K562 (cell line): ENCODE measurements around the gene EPB41L1.

ENCODE experiments used
- BDP1 ChIP-seq: IDR thresholded peaks from 3 replicates; pipeline ENCODE4 v1.6.1; 2011; ENCODE audit not compliant: insufficient read length, insufficient read depth
- CHD4 ChIP-seq: fragments of 200-600 bp; sonication (generic); IDR thresholded peaks from 3 replicates; pipeline ENCODE4 v1.6.1; 2012; ENCODE audit warnings: low read depth, mild to moderate bottlenecking, mixed read lengths, low read length, inconsistent platforms; ENCODE audit not compliant: insufficient read depth, insufficient replicate concordance, poor library complexity, severe bottlenecking
- KLF1 ChIP-seq: fragments of 450-650 bp; IDR thresholded peaks from 2 replicates; pipeline ENCODE4 v1.6.1; 2016; ENCODE audit warnings: missing genetic modification characterization, missing compliant biosample characterization
- L3MBTL2 ChIP-seq: fragments of 450-650 bp; IDR thresholded peaks from 2 replicates; pipeline ENCODE4 v1.6.1; 2016; ENCODE audit warnings: mild to moderate bottlenecking, moderate library complexity
- SRF ChIP-seq, 2 experiments: fragments of 250-450, 450-650 bp in 1 of 2; sonication (Bioruptor Pico) in 1 of 2; sonication (generic) in 1 of 2; formaldehyde crosslinking; IDR thresholded peaks; 2 replicates each; pipeline versions ENCODE4 v1.5.0 to v1.5.1; 2020 to 2022; ENCODE audit warnings: mild to moderate bottlenecking in 1 of 2, missing genetic modification reagents in 1 of 2
- TF ChIP-seq, protein P1 (sequence below): fragments of 250-450 bp; sonication (Bioruptor Pico); IDR thresholded peaks from 2 replicates; pipeline ENCODE4 v1.8.0; 2021; ENCODE audit warnings: mild to moderate bottlenecking, moderate library complexity
- TF ChIP-seq, protein P2 (sequence below), 3 experiments: IDR thresholded peaks in 2 of 3; conservative IDR thresholded peaks in 1 of 3; 2 replicates each; pipeline ENCODE4 v1.5.1; 2011 to 2012; ENCODE audit warnings: low read length in 3 of 3, mild to moderate bottlenecking in 3 of 3, control low read depth in 2 of 3, improper control_type of control experiment in 1 of 3, inconsistent platforms in 1 of 3, low read depth in 1 of 3, mixed read lengths in 1 of 3, moderate library complexity in 1 of 3; ENCODE audit not compliant: insufficient read depth in 2 of 3
- TF ChIP-seq, protein P3 (sequence below): fragments of 200-800 bp; sonication (Bioruptor generic); IDR thresholded peaks from 2 replicates; pipeline ENCODE4 v1.6.1; 2017; ENCODE audit warnings: missing genetic modification characterization, missing compliant biosample characterization
- TF ChIP-seq, protein P4 (sequence below): sonication (generic); formaldehyde crosslinking; IDR thresholded peaks from 2 replicates; pipeline ENCODE4 v1.8.1; 2023; ENCODE audit warnings: mild to moderate bottlenecking, missing genetic modification reagents, moderate library complexity

DNA sequence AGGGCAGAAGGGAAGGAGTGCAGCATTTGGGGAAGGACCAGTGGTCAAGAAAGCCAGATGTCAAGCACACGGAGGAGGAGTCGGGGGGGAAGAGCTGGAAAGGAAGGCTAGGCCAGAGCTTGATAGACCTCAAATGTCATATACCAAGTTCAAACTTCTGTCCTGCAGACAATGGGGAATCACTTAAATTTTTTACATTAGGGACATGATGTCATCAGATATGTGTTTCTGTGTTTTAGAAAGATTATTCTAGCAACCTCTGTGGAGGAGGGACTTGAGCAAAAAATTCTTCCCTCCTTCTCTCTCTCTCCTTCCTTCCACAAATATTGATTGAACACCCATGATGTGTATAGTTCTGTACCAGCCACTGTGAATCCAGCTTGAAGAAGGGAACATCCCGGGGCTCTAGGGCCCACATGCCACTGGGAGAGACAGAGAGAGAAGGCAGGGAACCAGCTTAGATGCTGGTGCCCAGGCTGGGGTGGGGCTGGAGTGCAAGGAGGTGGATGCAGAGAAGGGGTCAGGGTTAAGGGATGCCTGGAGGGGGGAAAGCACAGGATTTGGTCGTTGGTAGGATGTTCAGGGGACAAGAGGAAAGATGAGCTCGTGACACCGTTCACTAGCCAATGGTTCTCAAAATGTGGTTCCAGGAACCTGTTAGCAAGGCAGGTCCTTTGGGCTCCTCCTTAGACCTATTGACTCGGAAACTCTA, 61.9 kb downstream of the EPB41L1 start:
- TF ChIP-seq CHD4 (no peak), BDP1 (no peak), KLF1 (no peak), SRF (CRISPR knock-in tag; IDR thresholded peaks at IDR 0.05) (no peak), L3MBTL2 (no peak)
- TF ChIP-seq, protein P1, sequence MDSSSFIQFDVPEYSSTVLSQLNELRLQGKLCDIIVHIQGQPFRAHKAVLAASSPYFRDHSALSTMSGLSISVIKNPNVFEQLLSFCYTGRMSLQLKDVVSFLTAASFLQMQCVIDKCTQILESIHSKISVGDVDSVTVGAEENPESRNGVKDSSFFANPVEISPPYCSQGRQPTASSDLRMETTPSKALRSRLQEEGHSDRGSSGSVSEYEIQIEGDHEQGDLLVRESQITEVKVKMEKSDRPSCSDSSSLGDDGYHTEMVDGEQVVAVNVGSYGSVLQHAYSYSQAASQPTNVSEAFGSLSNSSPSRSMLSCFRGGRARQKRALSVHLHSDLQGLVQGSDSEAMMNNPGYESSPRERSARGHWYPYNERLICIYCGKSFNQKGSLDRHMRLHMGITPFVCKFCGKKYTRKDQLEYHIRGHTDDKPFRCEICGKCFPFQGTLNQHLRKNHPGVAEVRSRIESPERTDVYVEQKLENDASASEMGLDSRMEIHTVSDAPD (CRISPR knock-in tag): no peak
- TF ChIP-seq, protein P2, sequence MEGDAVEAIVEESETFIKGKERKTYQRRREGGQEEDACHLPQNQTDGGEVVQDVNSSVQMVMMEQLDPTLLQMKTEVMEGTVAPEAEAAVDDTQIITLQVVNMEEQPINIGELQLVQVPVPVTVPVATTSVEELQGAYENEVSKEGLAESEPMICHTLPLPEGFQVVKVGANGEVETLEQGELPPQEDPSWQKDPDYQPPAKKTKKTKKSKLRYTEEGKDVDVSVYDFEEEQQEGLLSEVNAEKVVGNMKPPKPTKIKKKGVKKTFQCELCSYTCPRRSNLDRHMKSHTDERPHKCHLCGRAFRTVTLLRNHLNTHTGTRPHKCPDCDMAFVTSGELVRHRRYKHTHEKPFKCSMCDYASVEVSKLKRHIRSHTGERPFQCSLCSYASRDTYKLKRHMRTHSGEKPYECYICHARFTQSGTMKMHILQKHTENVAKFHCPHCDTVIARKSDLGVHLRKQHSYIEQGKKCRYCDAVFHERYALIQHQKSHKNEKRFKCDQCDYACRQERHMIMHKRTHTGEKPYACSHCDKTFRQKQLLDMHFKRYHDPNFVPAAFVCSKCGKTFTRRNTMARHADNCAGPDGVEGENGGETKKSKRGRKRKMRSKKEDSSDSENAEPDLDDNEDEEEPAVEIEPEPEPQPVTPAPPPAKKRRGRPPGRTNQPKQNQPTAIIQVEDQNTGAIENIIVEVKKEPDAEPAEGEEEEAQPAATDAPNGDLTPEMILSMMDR (IDR thresholded peaks at IDR 0.05 in 2 of 3, conservative IDR thresholded peaks at IDR 0.05 in 1 of 3; ENCODE audit: insufficient read depth in 2 of 3, low read depth in 1 of 3, low read length in 3 of 3): no peak
- TF ChIP-seq, protein P3, sequence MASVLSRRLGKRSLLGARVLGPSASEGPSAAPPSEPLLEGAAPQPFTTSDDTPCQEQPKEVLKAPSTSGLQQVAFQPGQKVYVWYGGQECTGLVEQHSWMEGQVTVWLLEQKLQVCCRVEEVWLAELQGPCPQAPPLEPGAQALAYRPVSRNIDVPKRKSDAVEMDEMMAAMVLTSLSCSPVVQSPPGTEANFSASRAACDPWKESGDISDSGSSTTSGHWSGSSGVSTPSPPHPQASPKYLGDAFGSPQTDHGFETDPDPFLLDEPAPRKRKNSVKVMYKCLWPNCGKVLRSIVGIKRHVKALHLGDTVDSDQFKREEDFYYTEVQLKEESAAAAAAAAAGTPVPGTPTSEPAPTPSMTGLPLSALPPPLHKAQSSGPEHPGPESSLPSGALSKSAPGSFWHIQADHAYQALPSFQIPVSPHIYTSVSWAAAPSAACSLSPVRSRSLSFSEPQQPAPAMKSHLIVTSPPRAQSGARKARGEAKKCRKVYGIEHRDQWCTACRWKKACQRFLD (CRISPR knock-in tag): no peak
- TF ChIP-seq, protein P4, sequence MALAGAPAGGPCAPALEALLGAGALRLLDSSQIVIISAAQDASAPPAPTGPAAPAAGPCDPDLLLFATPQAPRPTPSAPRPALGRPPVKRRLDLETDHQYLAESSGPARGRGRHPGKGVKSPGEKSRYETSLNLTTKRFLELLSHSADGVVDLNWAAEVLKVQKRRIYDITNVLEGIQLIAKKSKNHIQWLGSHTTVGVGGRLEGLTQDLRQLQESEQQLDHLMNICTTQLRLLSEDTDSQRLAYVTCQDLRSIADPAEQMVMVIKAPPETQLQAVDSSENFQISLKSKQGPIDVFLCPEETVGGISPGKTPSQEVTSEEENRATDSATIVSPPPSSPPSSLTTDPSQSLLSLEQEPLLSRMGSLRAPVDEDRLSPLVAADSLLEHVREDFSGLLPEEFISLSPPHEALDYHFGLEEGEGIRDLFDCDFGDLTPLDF (CRISPR knock-in tag): no peak
